ENCODE measurements around the gene SLC38A7.
A peak's percentile ranks its signal among the peaks of the same experiment; 100 is the strongest.

SLC38A7 gene

GRCh38 chr16:58727028-58727781 is 42.6 kb upstream of the SLC38A7 start:
- Histone ChIP-seq H3K9ac (ENCODE audit: low read length) (no peak overlapping the region), H3K4me2 (ENCODE audit: low read depth, low read length, poor library complexity, severe bottlenecking) (peak overlapping the region; percentile 90), H4K20me1 (ENCODE audit: low read depth, low read length) (peaks cover 10% of the 10 kb centered on the region; the same call in 1 of the 2 replicates), H3K4me3 (ENCODE audit: insufficient read depth, low read length, poor library complexity, severe bottlenecking) (no peak overlapping the region), H3K36me3 (ENCODE audit: low read length) (peaks cover 13% of the 10 kb centered on the region), H2AFZ (ENCODE audit: low read depth, low read length, severe bottlenecking) (no peak overlapping the region), H3K9me3 (ENCODE audit: insufficient read depth, low read length) (no peaks in the 10 kb centered on the region), H3K79me2 (ENCODE audit: insufficient read depth, low read length) (peaks cover 85% of the 10 kb centered on the region), H3K27me3 (ENCODE audit: low read length) (no peaks in the 10 kb centered on the region), H3F3A (ENCODE audit: insufficient read depth) (peaks cover 34% of the 10 kb centered on the region), H3K9me2 (replicated peaks; ENCODE audit: insufficient read depth, low read length) (no peaks in the 10 kb centered on the region), H3K27ac (ENCODE audit: low read depth, low read length) (peak overlapping the region; percentile 87)
- TF ChIP-seq EZH2phosphoT487 (conservative IDR thresholded peaks at IDR 0.05; ENCODE audit: low read length), result no peak
- TF ChIP-seq CTCF (IDR thresholded peaks at IDR 0.05; ENCODE audit: insufficient read depth, low read length, poor library complexity, severe bottlenecking), result no peak

- no peak for TF ChIP-seq EZH2phosphoT487 (conservative IDR thresholded peaks at IDR 0.05; ENCODE audit: low read length)
- TF ChIP-seq CTCF (IDR thresholded peaks at IDR 0.05; ENCODE audit: insufficient read depth, low read length, poor library complexity, severe bottlenecking), result no peak
- Histone ChIP-seq H3K4me2 (ENCODE audit: low read depth, low read length, poor library complexity, severe bottlenecking) (no peak overlapping the region), H3F3A (ENCODE audit: insufficient read depth) (peaks cover 3% of the 10 kb centered on the region; the same call in 1 of the 2 replicates), H3K9me2 (replicated peaks; ENCODE audit: insufficient read depth, low read length) (no peaks in the 10 kb centered on the region), H2AFZ (ENCODE audit: low read depth, low read length, severe bottlenecking) (no peak overlapping the region), H3K27ac (ENCODE audit: low read depth, low read length) (no peak overlapping the region), H3K4me3 (ENCODE audit: insufficient read depth, low read length, poor library complexity, severe bottlenecking) (no peak overlapping the region), H3K36me3 (ENCODE audit: low read length) (peaks cover 38% of the 10 kb centered on the region), H3K79me2 (ENCODE audit: insufficient read depth, low read length) (peaks cover 49% of the 10 kb centered on the region), H3K9ac (ENCODE audit: low read length) (no peak overlapping the region), H4K20me1 (ENCODE audit: low read depth, low read length) (peaks cover 10% of the 10 kb centered on the region; the same call in 1 of the 2 replicates), H3K9me3 (ENCODE audit: insufficient read depth, low read length) (no peaks in the 10 kb centered on the region), H3K27me3 (ENCODE audit: low read length) (no peaks in the 10 kb centered on the region)
Observed at GRCh38 chr16:58723109-58723508, 38.5 kb upstream of the SLC38A7 start.

- Histone ChIP-seq H3K4me2 (ENCODE audit: low read depth, low read length, poor library complexity, severe bottlenecking) (no peak overlapping the region), H3K9me2 (replicated peaks; ENCODE audit: insufficient read depth, low read length) (no peaks in the 10 kb centered on the region), H3K4me3 (ENCODE audit: insufficient read depth, low read length, poor library complexity, severe bottlenecking) (no peak overlapping the region), H3K9me3 (ENCODE audit: insufficient read depth, low read length) (no peaks in the 10 kb centered on the region), H2AFZ (ENCODE audit: low read depth, low read length, severe bottlenecking) (no peak overlapping the region), H3K9ac (ENCODE audit: low read length) (no peak overlapping the region), H3K27me3 (ENCODE audit: low read length) (no peaks in the 10 kb centered on the region), H3K79me2 (ENCODE audit: insufficient read depth, low read length) (peaks cover 6% of the 10 kb centered on the region), H3K27ac (ENCODE audit: low read depth, low read length) (no peak overlapping the region), H3F3A (ENCODE audit: insufficient read depth) (0 out of 2 replicates have a peak, but pooled peaks cover 3% of the 10 kb centered on the region), H4K20me1 (ENCODE audit: low read depth, low read length) (0 out of 2 replicates have a peak, but pooled peaks cover 3% of the 10 kb centered on the region), H3K36me3 (ENCODE audit: low read length) (peaks cover 56% of the 10 kb centered on the region)
- TF ChIP-seq CTCF (IDR thresholded peaks at IDR 0.05; ENCODE audit: insufficient read depth, low read length, poor library complexity, severe bottlenecking), result no peak
Observed at GRCh38 chr16:58717994-58718393, 33.4 kb upstream of the SLC38A7 start.
